ENCODE data around the gene GH1.
A peak's percentile ranks its signal among the peaks of the same experiment; 100 is the strongest.
"Not testable (repeated sequence)": the region's sequence is repeated elsewhere in the genome, so short reads cannot be mapped to it uniquely, and the experiment has no call there.

GH1 gene

GRCh38 chr17:63926164-63926563, 7.5 kb upstream of the GH1 start:
- no peak for DNase-seq (ENCODE audit: low read depth in 3 of 3)

GRCh38 chr17:63925615-63926014, 7.0 kb upstream of the GH1 start:
- DNase-seq (ENCODE audit: low read depth in 3 of 3) = no peak

GRCh38 chr17:63922402-63922801, 3.8 kb upstream of the GH1 start:
- not testable (repeated sequence) for DNase-seq (ENCODE audit: low read depth in 3 of 3)

- not testable (repeated sequence) for DNase-seq (ENCODE audit: low read depth in 3 of 3)
Measured at GRCh38 chr17:63920779-63921178, 2.1 kb upstream of the GH1 start.

GRCh38 chr17:63920050-63920449, 1.4 kb upstream of the GH1 start:
- not testable (repeated sequence) for DNase-seq (ENCODE audit: low read depth in 3 of 3)

- peak in 2 of 3 experiments; percentile 47 to 56 for DNase-seq (ENCODE audit: low read depth in 3 of 3)
Measured at GRCh38 chr17:63919311-63919723, 678 bp upstream of the GH1 start.

- no peak for DNase-seq (ENCODE audit: low read depth in 3 of 3)
Measured at GRCh38 chr17:63918305-63918704, 334 bp downstream of the GH1 start.

- no peak for DNase-seq (ENCODE audit: low read depth in 3 of 3)
Measured at GRCh38 chr17:63917646-63918045, 993 bp downstream of the GH1 start.

- DNase-seq (ENCODE audit: low read depth in 3 of 3) = not testable (repeated sequence)
Measured at GRCh38 chr17:63917206-63917605, 1.4 kb downstream of the GH1 start.

- DNase-seq (ENCODE audit: low read depth in 3 of 3) = no peak
Measured at GRCh38 chr17:63916566-63917185, 2.0 kb downstream of the GH1 start.

GRCh38 chr17:63915753-63916152, 2.9 kb downstream of the GH1 start:
- not testable (repeated sequence) for DNase-seq (ENCODE audit: low read depth in 3 of 3)

GRCh38 chr17:63914471-63914870, 4.2 kb downstream of the GH1 start:
- DNase-seq (ENCODE audit: low read depth in 3 of 3) = no peak

GRCh38 chr17:63911657-63912100, 7.0 kb downstream of the GH1 start:
- peak in 2 of 3 experiments; percentile 35 to 41 for DNase-seq (ENCODE audit: low read depth in 3 of 3)

GRCh38 chr17:63911041-63911635, 7.5 kb downstream of the GH1 start, which contains the start of gene CSHL1:
Gene CSHL1, minus strand, starts transcription at chr17:63911258. Its CDS starts 62 bp downstream, at chr17:63911196.
- no peak for DNase-seq (ENCODE audit: low read depth in 3 of 3)

- no peak for DNase-seq (ENCODE audit: low read depth in 3 of 3)
Measured at GRCh38 chr17:63910096-63910495, 8.5 kb downstream of the GH1 start.

GRCh38 chr17:63909586-63909985, 9.1 kb downstream of the GH1 start:
- not testable (repeated sequence) for DNase-seq (ENCODE audit: low read depth in 3 of 3)

GRCh38 chr17:63907161-63907778, 11.4 kb downstream of the GH1 start:
- DNase-seq (ENCODE audit: low read depth in 3 of 3) = not testable (repeated sequence)

GRCh38 chr17:63904796-63905195, 13.8 kb downstream of the GH1 start:
- not testable (repeated sequence) for DNase-seq (ENCODE audit: low read depth in 3 of 3)

GRCh38 chr17:63903787-63904201, 14.8 kb downstream of the GH1 start:
- DNase-seq (ENCODE audit: low read depth in 3 of 3) = not testable (repeated sequence)

GRCh38 chr17:63901971-63902370, 16.7 kb downstream of the GH1 start:
- not testable (repeated sequence) for DNase-seq (ENCODE audit: low read depth in 3 of 3)

- not testable (repeated sequence) for DNase-seq (ENCODE audit: low read depth in 3 of 3)
Measured at GRCh38 chr17:63898899-63899798, 19.5 kb downstream of the GH1 start.

Data from stimulated activated CD4-positive, alpha-beta T cell treated with anti-CD3 and anti-CD28 coated beads, TNF-alpha, amount 100 ng/mL, for 4 hours (primary cell).